Breast epithelium (tissue), 4 donors: ENCODE results near the gene DCTPP1. TPM values are rescaled to one million over a fixed set of nuclear protein-coding genes. Genes with fewer than 3 reads are reported as not detected.
"Not testable (repeated sequence)": the region's sequence is repeated elsewhere in the genome, so short reads cannot be mapped to it uniquely, and the experiment has no call there.

ENCODE experiments used
- DNase-seq, 2 donors: peaks; one replicate each; pipeline ENCODE4 v3.0.0-alpha.2; 2019; ENCODE audit warnings: low spot score in 2 of 2
- H3K27ac ChIP-seq, 2 donors: fragments of 200-600 bp; sonication (generic) in 1 of 2; one replicate each; pipeline ENCODE4 v1.5.1; 2016 to 2019; ENCODE audit warnings: mild to moderate bottlenecking in 1 of 2
- H3K27me3 ChIP-seq, 2 donors: fragments of 200-600 bp; sonication (generic) in 1 of 2; one replicate each; pipeline versions ENCODE4 v1.5.1 to v1.6.0; 2017 to 2019; ENCODE audit warnings: control low read depth in 1 of 2, mild to moderate bottlenecking in 1 of 2
- H3K36me3 ChIP-seq: fragments of 200-600 bp; one replicate; pipeline ENCODE4 v1.5.1; 2019
- H3K4me1 ChIP-seq, 2 donors: fragments of 200-600 bp; sonication (generic); one replicate each; pipeline ENCODE4 v1.5.1; 2016 to 2019; ENCODE audit warnings: control low read depth in 1 of 2
- H3K4me3 ChIP-seq, 3 donors: fragments of 200-600 bp; sonication (generic); 1 replicate in 2 of 3; 2 replicates in 1 of 3; pipeline ENCODE4 v1.5.1; 2016 to 2019; ENCODE audit warnings: mild to moderate bottlenecking in 3 of 3, moderate library complexity in 2 of 3
- H3K9me3 ChIP-seq, 2 donors: fragments of 200-600 bp; sonication (generic) in 1 of 2; one replicate each; pipeline ENCODE4 v1.5.1; 2016 to 2019; ENCODE audit warnings: control low read depth in 1 of 2
- CTCF ChIP-seq, 3 donors: fragments of 450-650 bp; IDR thresholded peaks; one replicate each; pipeline ENCODE4 v1.5.1; 2016 to 2017; ENCODE audit warnings: antibody characterized with exemption in 3 of 3, mild to moderate bottlenecking in 3 of 3, moderate library complexity in 3 of 3
- POLR2A ChIP-seq: fragments of 450-650 bp; IDR thresholded peaks from one replicate; pipeline ENCODE4 v1.6.1; 2016; ENCODE audit warnings: antibody characterized with exemption, mild to moderate bottlenecking, moderate library complexity
- POLR2AphosphoS5 ChIP-seq, 3 donors: sonication (generic); formaldehyde crosslinking; IDR thresholded peaks; one replicate each; pipeline ENCODE4 v1.6.1; 2017; ENCODE audit warnings: antibody characterized with exemption in 3 of 3
- intact Hi-C: fragments of 100-400 bp; cut with DNase I; formaldehyde crosslinking; loops from one replicate; pipeline ENCODE4 v1.15.1; 2023; ENCODE audit warnings: low total_unique reads
- total RNA-seq, 3 donors: library from RNA; depleted of rRNA; stranded (reverse); fragments of >200 nt; gene quantifications; one replicate each; pipeline ENCODE4 v1.1.0, GENCODE V29; 2016

Gene DCTPP1
- total RNA-seq, 3 donors from 2014 or later = 11.2 to 25.6 (median 20.1) TPM

GRCh38 chr16:30464078-30464477, 34.2 kb upstream of the DCTPP1 start:
- intact Hi-C loops = no loop called here
- no peaks in the 10 kb centered on the region for H3K27me3 ChIP-seq
- no peaks in the 10 kb centered on the region for H3K9me3 ChIP-seq
- H3K4me3 ChIP-seq = no peak overlapping the region
- DNase-seq = no peak
- no peaks in the 10 kb centered on the region for H3K36me3 ChIP-seq
- H3K27ac ChIP-seq = no peak overlapping the region
- no peak for TF ChIP-seq CTCF (IDR thresholded peaks at IDR 0.05)
- no peak for TF ChIP-seq POLR2AphosphoS5 (IDR thresholded peaks at IDR 0.05)
- no peak for TF ChIP-seq POLR2A
- H3K4me1 ChIP-seq = no peaks in the 10 kb centered on the region

GRCh38 chr16:30461426-30461825, 31.6 kb upstream of the DCTPP1 start:
- H3K36me3 ChIP-seq, H3K27me3 ChIP-seq, H3K4me1 ChIP-seq, H3K27ac ChIP-seq, H3K9me3 ChIP-seq, H3K4me3 ChIP-seq, intact Hi-C loops, DNase-seq: not testable (repeated sequence)

GRCh38 chr16:30459456-30459855, 29.6 kb upstream of the DCTPP1 start:
- Histone ChIP-seq H3K27ac (no peak overlapping the region), H3K36me3 (no peaks in the 10 kb centered on the region), H3K4me1 (no peaks in the 10 kb centered on the region), H3K9me3 (no peaks in the 10 kb centered on the region), H3K27me3 (no peaks in the 10 kb centered on the region), H3K4me3 (no peak overlapping the region)
- no peak for DNase-seq
- intact Hi-C loops = no loop called here
- no peak for TF ChIP-seq POLR2A
- no peak for TF ChIP-seq POLR2AphosphoS5 (IDR thresholded peaks at IDR 0.05)
- TF ChIP-seq CTCF (IDR thresholded peaks at IDR 0.05) = no peak

- no peak for DNase-seq
- Histone ChIP-seq H3K9me3 (no peaks in the 10 kb centered on the region), H3K27me3 (no peaks in the 10 kb centered on the region), H3K27ac (no peak overlapping the region), H3K4me1 (no peaks in the 10 kb centered on the region), H3K36me3 (no peaks in the 10 kb centered on the region), H3K4me3 (no peak overlapping the region)
- TF ChIP-seq CTCF (IDR thresholded peaks at IDR 0.05) (no peak), POLR2A (no peak), POLR2AphosphoS5 (IDR thresholded peaks at IDR 0.05) (no peak)
- intact Hi-C loops = no loop called here
Measured at GRCh38 chr16:30458561-30459394, 28.9 kb upstream of the DCTPP1 start.

- H3K36me3 ChIP-seq = no peaks in the 10 kb centered on the region
- TF ChIP-seq POLR2AphosphoS5 (IDR thresholded peaks at IDR 0.05) (no peak), CTCF (IDR thresholded peaks at IDR 0.05) (no peak), POLR2A (no peak)
- intact Hi-C loops = no loop called here
- no peaks in the 10 kb centered on the region for H3K9me3 ChIP-seq
- H3K27ac ChIP-seq = no peak overlapping the region
- H3K27me3 ChIP-seq = no peaks in the 10 kb centered on the region
- no peak for DNase-seq
- no peak overlapping the region for H3K4me3 ChIP-seq
- no peaks in the 10 kb centered on the region for H3K4me1 ChIP-seq
Measured at GRCh38 chr16:30457743-30458560, 28.1 kb upstream of the DCTPP1 start.
